Left lung (tissue), 10 donors: ENCODE measurements around the gene HDAC4. TPM values are rescaled to one million over a fixed set of nuclear protein-coding genes. Genes with fewer than 3 reads are reported as not detected.

ENCODE experiments used
- ATAC-seq: fragments of 200-7000 bp; cut with Tn5 transposase; one replicate; pipeline ENCODE4 v1.9.1; 2020; ENCODE audit warnings: moderate library complexity
- DNase-seq, 4 donors: peaks; one replicate each; pipeline ENCODE4 v3.0.0-alpha.2; 2013 to 2020
- H3K27ac ChIP-seq, 2 donors: fragments of 200-600 bp; sonication (generic) in 1 of 2; one replicate each; pipeline versions ENCODE4 v1.5.0 to v1.8.0; 2020 to 2021
- H3K27me3 ChIP-seq, 2 donors: fragments of 200-600 bp; sonication (generic) in 1 of 2; one replicate each; pipeline versions ENCODE4 v1.5.0 to v1.8.0; 2020 to 2021
- H3K36me3 ChIP-seq, 2 donors: fragments of 200-600 bp; sonication (generic) in 1 of 2; one replicate each; pipeline versions ENCODE4 v1.5.0 to v1.8.0; 2020 to 2021
- H3K4me1 ChIP-seq, 2 donors: fragments of 200-600 bp; one replicate each; pipeline ENCODE4 v1.8.0; 2021
- H3K4me3 ChIP-seq, 2 donors: fragments of 200-600 bp; sonication (generic) in 1 of 2; one replicate each; pipeline versions ENCODE4 v1.5.0 to v1.8.0; 2020 to 2021; ENCODE audit warnings: mild to moderate bottlenecking in 1 of 2
- H3K9me3 ChIP-seq, 2 donors: fragments of 200-600 bp; sonication (generic) in 1 of 2; one replicate each; pipeline versions ENCODE4 v1.5.0 to v1.8.0; 2020 to 2021
- intact Hi-C, 2 donors: fragments of 100-400 bp; cut with DNase I; formaldehyde crosslinking; loops; one replicate each; pipeline versions ENCODE4 v1.11.2 to v1.14.2; 2022
- polyA plus RNA-seq, 6 donors: library from polyadenylated mRNA; unstranded; fragments of 120-200 nt; gene quantifications; one replicate each; pipeline ENCODE4 v1.2.1, GENCODE V29; 2013; ENCODE audit not compliant: insufficient read length in 6 of 6
- total RNA-seq, 2 donors: library from RNA; stranded (reverse); fragmentation: NEBNext Ultra II Directional; extraction: Animal tissue kit (Norgen Biotek cat#: 25700); gene quantifications; one replicate each; pipeline ENCODE4 v1.2.1, GENCODE V29; 2021
- TF ChIP-seq, protein P1 (sequence below), 2 donors: fragments of 200-600 bp; sonication (generic) in 1 of 2; IDR thresholded peaks; one replicate each; pipeline versions ENCODE4 v1.5.0 to v1.8.0; 2021; ENCODE audit warnings: antibody characterized with exemption in 2 of 2
- donor health status: DM: no; HTN: yes; CAD: no.
- donor health status: DM: no; HTN: no; CAD: no.

Gene HDAC4
- total and polyA plus RNA-seq, 8 donors, result 9.9 to 36.8 (median 12.8) TPM

DNA sequence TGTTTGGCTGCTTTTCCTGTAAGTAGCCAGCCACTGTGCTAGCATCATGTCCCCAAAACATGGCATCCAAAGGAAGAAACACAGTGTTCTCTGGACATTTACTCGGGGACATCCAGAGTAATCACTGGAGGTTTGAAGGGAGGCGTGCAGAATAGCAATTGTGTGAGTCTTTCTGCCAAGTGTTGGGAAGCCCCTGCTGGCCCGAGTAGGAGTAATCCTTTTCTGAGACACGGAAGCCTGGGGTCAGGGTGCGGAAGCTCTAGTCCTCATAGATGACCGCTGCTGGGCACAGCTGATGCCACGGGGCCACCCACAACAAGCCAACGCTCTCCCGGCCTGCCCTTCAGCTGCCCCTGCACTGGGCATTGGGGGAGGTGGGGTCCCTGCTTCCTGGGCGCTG is 24.8 kb upstream of the HDAC4 start:
- Histone ChIP-seq H3K27ac (no peak overlapping the region), H3K9me3 (no peaks in the 10 kb centered on the region), H3K27me3 (no peaks in the 10 kb centered on the region), H3K36me3 (no peaks in the 10 kb centered on the region), H3K4me3 (no peak overlapping the region), H3K4me1 (no peaks in the 10 kb centered on the region)
- ATAC-seq, result no peak
- DNase-seq, result no peak
- TF ChIP-seq, protein P1, sequence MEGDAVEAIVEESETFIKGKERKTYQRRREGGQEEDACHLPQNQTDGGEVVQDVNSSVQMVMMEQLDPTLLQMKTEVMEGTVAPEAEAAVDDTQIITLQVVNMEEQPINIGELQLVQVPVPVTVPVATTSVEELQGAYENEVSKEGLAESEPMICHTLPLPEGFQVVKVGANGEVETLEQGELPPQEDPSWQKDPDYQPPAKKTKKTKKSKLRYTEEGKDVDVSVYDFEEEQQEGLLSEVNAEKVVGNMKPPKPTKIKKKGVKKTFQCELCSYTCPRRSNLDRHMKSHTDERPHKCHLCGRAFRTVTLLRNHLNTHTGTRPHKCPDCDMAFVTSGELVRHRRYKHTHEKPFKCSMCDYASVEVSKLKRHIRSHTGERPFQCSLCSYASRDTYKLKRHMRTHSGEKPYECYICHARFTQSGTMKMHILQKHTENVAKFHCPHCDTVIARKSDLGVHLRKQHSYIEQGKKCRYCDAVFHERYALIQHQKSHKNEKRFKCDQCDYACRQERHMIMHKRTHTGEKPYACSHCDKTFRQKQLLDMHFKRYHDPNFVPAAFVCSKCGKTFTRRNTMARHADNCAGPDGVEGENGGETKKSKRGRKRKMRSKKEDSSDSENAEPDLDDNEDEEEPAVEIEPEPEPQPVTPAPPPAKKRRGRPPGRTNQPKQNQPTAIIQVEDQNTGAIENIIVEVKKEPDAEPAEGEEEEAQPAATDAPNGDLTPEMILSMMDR (IDR thresholded peaks at IDR 0.05), result no peak
- intact Hi-C loops, result no loop called here

DNA sequence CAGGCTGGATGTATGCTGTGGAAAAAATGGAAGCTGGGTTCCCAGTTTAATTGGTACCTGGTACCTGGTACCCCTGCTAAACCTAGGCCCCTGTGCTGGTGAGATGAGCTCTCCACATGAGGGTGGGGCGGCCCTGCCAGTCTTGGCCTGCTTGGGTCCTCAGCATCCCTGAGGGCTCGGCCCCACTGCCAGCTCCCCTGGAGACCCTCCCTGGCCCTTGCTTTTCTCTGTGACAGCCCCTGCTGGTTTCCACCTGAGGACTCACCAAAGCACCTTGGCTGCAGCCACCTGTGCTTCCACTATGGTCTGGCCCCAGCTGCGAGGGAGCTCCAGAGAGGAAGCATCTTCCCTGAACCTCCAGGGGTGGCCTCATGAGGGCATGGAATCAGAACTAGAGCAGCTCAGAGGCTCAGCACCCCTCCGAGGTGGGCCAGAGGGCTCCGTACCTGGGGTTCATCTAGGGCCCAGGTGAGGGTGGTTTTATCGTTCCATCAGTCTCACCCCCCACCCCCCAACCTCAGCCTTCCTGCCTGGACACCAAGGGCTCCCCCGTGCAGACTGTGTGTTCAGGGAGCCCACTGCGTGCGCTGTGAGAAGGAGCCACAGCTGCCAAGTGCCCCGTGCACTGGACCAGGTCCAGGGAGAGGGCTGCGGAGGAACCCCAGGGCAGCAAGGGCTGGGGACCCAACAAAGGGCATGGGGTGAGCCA is 23.7 kb upstream of the HDAC4 start:
- TF ChIP-seq, protein P1 (IDR thresholded peaks at IDR 0.05), result no peak
- intact Hi-C loops, result no loop called here
- Histone ChIP-seq H3K36me3 (no peaks in the 10 kb centered on the region), H3K4me3 (no peak overlapping the region), H3K4me1 (no peaks in the 10 kb centered on the region), H3K9me3 (no peaks in the 10 kb centered on the region), H3K27ac (no peak overlapping the region), H3K27me3 (no peaks in the 10 kb centered on the region)
- DNase-seq (peak in 1 of 4 donors; percentile 58), ATAC-seq (no peak)

DNA sequence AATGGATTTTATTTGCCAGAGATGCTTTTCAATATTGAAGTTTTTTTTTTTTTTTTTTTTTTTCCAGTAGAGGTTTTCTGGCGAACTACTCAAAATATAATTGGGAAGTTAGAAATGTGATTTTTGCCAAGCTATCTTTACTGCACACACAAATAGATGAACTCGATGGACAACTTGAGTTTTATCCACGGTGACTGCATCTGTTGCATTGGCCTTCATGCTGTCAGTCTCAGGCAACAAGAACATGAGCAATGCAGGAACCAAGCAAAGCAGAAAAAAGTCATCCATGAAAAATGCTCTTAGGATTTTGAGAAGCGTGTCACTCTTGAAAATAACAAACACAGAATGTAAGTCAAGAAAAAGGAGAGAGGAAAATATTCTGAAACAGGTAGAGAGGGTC is 22.7 kb upstream of the HDAC4 start:
- TF ChIP-seq, protein P1 (IDR thresholded peaks at IDR 0.05), result no peak
- intact Hi-C loops, result no loop called here

DNA sequence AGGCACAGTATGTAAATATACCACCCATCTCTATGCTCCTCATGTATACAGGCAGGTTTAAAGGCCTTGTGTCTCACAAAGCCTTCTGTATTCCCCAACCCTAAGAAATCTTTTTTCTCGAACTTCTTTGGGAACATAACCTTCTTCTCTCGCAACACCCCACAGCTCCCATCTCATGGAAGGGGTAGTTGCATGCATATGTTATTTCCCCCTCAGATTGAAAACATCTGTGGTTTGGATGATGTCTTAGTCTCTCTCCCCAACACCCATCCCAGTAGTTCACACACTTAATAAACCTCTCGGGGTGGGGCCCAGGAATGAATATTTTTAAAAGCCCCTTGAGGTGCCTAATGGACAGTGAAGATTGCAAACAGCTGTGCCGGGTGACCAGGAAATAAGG is 21.0 kb upstream of the HDAC4 start:
- TF ChIP-seq, protein P1 (IDR thresholded peaks at IDR 0.05), result no peak
- intact Hi-C loops, result no loop called here
- ATAC-seq (no peak), DNase-seq (peak in 2 of 4 donors; percentile 33 to 69)
- no peaks in the 10 kb centered on the region for H3K36me3 ChIP-seq
- no peaks in the 10 kb centered on the region for H3K9me3 ChIP-seq
- H3K27me3 ChIP-seq, result no peaks in the 10 kb centered on the region
- no peaks in the 10 kb centered on the region for H3K4me1 ChIP-seq
- no peak overlapping the region for H3K27ac ChIP-seq
- H3K4me3 ChIP-seq, result no peak overlapping the region

More for the DNA sequence above, 22.7 kb upstream of the HDAC4 start:
- ATAC-seq (no peak), DNase-seq (no peak)
- H3K9me3 ChIP-seq, result no peaks in the 10 kb centered on the region
- H3K4me3 ChIP-seq, result no peak overlapping the region
- no peaks in the 10 kb centered on the region for H3K27me3 ChIP-seq
- H3K36me3 ChIP-seq, result no peaks in the 10 kb centered on the region
- no peak overlapping the region for H3K27ac ChIP-seq
- H3K4me1 ChIP-seq, result no peaks in the 10 kb centered on the region

DNA sequence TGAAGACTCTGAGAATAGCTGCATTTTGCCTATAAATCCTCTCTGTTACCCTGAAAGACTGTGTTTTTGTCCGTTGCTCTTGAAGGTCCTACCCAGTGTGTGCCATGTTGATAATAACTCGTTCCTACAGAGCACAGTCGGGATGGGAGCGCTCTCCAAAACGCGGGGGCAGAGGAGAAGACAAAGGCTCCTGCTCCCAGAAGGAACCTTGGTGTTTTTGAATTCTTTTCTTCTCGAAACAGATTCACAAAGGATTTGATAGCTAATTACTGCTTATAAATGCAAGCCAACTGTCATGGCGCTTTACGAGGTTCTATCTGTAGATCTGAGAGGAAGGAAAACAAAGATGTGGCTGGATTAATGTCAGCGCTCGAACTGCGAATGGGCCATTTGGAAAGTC is 19.3 kb upstream of the HDAC4 start:
- no peak overlapping the region for H3K4me3 ChIP-seq
- H3K9me3 ChIP-seq, result no peaks in the 10 kb centered on the region
- H3K36me3 ChIP-seq, result no peaks in the 10 kb centered on the region
- no peaks in the 10 kb centered on the region for H3K4me1 ChIP-seq
- no peak for DNase-seq
- no peak overlapping the region for H3K27ac ChIP-seq
- intact Hi-C loops, result no loop called here
- TF ChIP-seq, protein P1 (IDR thresholded peaks at IDR 0.05), result no peak
- H3K27me3 ChIP-seq, result no peaks in the 10 kb centered on the region
- ATAC-seq, result no peak
